ENCODE data around the gene ARHGAP24.
"Not testable (repeated sequence)": the region's sequence is repeated elsewhere in the genome, so short reads cannot be mapped to it uniquely, and the experiment has no call there.

Gene ARHGAP24

DNA sequence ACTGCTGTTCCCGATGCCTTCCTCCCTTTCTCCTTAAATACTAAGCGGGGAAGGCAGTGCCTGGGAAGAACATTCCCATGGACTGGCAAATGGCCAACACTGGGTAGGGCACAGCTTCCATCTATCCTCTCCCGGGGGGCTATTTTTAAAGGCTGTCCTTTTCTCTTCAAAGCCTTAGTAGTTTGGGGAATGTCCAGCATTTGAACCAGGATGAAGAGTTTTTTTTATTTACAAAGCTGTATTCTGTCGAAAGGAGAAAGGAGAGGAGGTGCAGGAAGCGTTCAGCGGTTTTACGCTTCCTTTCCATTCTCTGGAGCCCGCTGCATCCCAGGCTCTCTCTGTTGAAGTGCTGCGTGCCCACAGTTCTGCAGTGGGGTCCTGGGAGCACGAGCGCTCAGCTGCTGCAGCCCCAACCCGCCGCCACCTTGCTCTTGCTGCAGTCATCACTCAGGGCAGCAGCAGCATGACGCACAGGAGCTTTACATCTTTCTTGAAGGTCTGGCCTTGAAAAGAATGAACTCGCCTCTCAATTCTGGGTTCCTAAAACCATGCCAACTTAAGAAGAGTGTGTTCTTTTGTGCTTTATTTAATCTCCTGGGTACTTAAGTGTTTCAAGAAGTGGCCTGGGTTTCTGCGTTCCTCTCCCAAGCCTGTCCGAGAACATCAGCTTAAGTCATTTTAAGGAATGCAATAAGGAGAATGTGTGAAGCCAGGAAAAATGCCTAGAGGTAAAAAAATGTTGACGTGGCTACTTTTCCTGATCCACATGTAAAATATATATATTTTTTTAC, 457.7 kb downstream of the ARHGAP24 start:
- peak in 2 of 10 donors; percentile 75 to 78 for DNase-seq
- intact Hi-C loops (cut with DNase I) = no loop called here

GRCh38 chr4:85933291-85933640, 458.3 kb downstream of the ARHGAP24 start:
- intact Hi-C loops (cut with DNase I) = no loop called here
- DNase-seq = no peak

GRCh38 chr4:85937507-85937906, 462.6 kb downstream of the ARHGAP24 start:
- intact Hi-C loops (cut with DNase I) = no loop called here
- DNase-seq = no peak

DNA sequence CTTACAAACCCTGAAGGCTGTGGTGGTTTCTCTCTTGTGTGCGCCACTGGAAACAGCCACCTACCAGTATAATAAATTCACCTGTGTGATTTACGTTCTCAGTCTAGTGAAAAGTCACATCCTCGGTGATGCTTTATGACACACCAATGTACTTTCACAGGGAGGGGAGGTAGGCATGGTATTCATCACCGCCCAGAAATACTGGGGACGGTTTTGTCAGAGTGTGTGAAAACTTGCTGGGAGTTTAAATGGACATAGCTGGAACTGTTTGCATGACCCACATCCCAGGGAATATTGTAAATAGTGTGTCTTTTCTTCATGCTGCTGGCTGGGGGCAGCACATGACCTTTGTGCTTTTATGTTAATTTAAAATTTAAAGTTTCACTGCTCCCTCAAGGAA, 463.1 kb downstream of the ARHGAP24 start:
- no peak for DNase-seq
- intact Hi-C loops (cut with DNase I) = no loop called here

DNA sequence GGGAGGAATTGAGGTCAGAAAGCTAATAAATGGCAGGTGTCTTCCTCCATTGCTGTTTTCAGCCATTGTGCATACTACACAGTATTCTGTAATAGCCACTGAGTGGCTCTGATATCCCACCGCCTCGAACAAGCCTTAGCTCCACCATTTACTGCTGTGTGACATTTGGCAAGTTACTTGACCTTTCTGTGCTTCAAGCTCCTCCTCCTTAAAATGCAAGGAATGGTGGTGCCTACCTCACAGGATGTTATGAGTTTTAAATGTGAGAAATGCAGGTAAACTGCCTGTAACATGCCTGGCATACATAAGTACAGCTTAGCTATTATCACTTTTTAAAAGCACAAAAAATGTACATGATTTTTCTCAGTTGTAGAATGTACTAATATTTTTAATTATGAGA, 464.0 kb downstream of the ARHGAP24 start:
- intact Hi-C loops (cut with DNase I) = no loop called here

GRCh38 chr4:85939595-85939994, 464.6 kb downstream of the ARHGAP24 start:
- intact Hi-C loops (cut with DNase I) = no loop called here
- no peak for DNase-seq

More for the DNA sequence above, 464.0 kb downstream of the ARHGAP24 start:
- no peak for DNase-seq

GRCh38 chr4:85940151-85940550, 465.2 kb downstream of the ARHGAP24 start:
- intact Hi-C loops (cut with DNase I) = no loop called here
- DNase-seq = no peak

- intact Hi-C loops (cut with DNase I) = no loop called here
- no peak for DNase-seq
These were observed 467.2 kb downstream of the ARHGAP24 start for GRCh38 chr4:85942107-85942506.

DNA sequence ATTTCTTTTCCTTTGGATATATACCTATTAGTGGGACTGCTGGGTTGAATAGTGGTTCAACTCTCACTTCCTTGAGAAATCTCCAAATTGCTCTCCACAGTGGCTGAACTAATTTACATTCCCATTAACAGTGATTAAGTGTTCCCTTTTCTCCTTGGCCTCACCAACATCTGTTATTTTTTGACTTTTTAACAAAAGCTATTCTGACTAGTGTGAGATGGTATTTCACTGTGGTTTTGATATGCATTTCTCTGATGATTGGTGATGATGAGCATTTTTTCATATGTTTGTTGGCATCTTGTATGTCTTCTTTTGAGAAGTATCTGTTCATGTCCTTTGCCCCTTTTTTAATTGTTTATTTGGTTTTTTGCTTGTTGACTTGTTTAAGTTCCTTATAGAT, 471.9 kb downstream of the ARHGAP24 start:
- intact Hi-C loops (cut with DNase I) = no loop called here
- DNase-seq = no peak

- intact Hi-C loops (cut with DNase I) = no loop called here
- DNase-seq = no peak
These were observed 476.1 kb downstream of the ARHGAP24 start for GRCh38 chr4:85951099-85951498.

- intact Hi-C loops (cut with DNase I) = no loop called here
- no peak for DNase-seq
These were observed 477.6 kb downstream of the ARHGAP24 start for GRCh38 chr4:85952528-85952927.

- no peak for DNase-seq
- intact Hi-C loops (cut with DNase I) = no loop called here
These were observed 478.2 kb downstream of the ARHGAP24 start for GRCh38 chr4:85952972-85953650.

GRCh38 chr4:85953651-85954018, 478.7 kb downstream of the ARHGAP24 start:
- intact Hi-C loops (cut with DNase I) = no loop called here
- peak in 1 of 10 donors; percentile 37 for DNase-seq

DNA sequence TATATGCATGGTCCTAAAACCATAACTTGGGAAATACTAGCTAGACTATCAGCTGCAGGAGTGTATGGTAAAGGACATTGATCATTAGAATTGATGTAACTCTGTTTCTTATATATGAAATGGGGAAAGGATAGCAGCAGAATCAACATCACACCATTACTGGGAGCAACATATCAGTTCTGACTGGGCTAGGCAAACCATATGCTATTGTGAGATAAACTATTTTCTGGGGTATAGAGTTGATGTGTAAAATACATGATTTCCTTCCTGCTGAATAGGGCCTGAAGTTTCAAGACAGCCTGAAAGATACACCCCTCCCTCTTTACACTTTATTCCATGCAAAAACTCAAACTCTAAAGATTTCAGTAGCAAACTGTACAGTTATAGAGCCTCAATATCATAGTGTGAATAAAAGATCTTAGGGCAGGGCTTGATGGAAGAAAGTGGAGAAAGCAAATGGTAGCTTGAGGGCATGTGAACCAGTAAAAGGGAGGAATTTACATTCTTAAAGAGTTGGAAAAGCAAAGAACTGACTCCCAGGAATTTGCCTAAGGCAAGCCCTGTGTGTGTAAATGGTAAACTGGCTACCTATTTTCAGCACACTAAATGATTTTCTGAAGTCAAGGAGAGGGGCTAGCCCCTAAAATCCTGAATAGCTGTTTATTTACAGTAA, 480.8 kb downstream of the ARHGAP24 start:
- intact Hi-C loops (cut with DNase I) = no loop called here
- no peak for DNase-seq

GRCh38 chr4:85956293-85956945, 481.5 kb downstream of the ARHGAP24 start:
- intact Hi-C loops (cut with DNase I) = no loop called here
- DNase-seq = no peak

DNA sequence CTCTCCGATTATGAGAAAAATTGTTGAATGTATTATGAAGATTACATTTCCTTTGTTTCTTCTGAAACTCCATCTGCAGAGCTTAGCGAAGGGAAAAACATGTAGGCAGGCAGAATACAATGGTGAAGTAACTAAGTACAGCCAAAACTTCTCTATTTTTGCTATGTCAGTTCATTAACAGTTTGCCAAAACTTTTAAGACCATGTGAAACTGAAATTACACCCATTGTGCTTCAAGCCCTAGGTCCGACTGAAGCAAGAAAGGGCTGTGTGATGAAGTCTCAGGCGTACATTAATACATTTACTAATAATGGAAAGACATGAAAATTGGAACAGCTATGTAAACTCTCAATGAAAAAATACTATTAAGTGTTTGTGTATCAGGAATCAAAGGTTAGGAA, 486.9 kb downstream of the ARHGAP24 start:
- no peak for DNase-seq
- intact Hi-C loops (cut with DNase I) = loop anchor here (10.0 kb wide), 1 partner anchor 877 kb away; no protein-coding TSS in a partner anchor

- intact Hi-C loops (cut with DNase I) = loop anchor here (10.0 kb wide), 1 partner anchor 878 kb away; no protein-coding TSS in a partner anchor
- no peak for DNase-seq
These were observed 488.3 kb downstream of the ARHGAP24 start for GRCh38 chr4:85963231-85963630.

DNA sequence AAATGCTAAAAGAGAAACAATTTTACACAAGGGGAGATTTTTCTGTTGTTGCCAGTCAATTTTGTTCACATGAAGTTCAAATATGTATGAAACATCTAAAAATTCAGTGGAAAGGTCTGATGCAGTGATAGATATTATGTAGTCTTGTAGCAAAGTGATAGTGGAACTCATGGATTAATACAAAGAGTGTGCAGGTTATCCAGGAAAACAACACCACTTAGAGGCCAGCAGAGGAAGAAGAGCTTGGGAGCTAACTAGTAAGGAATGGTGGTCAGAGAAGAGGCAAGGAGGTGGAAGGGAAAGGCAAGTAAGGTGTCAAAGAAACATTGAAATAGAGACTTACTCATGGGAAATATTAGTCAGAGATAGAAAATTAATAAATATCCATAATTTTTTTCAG, 489.3 kb downstream of the ARHGAP24 start:
- intact Hi-C loops (cut with DNase I) = loop anchor here (10.0 kb wide), 1 partner anchor 879 kb away; no protein-coding TSS in a partner anchor

DNA sequence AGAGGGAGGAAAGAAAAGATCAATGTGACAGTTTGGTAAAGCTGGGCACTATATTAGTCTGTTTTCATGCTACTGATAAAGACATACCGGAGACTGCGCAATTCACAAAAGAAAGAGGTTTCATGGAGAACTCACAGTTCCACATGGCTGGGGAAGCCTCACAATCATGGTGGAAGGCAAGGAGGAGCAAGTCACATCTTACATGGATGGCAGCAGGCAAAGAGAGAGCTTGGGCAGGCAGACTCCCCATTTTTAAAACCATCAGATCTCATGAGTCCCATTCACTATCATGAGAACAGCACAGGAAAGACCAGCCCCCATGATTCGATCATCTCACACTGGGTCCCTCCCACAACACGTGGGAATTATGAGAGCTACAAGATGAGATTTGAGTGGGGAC, 490.1 kb downstream of the ARHGAP24 start:
- intact Hi-C loops (cut with DNase I) = loop anchor here (10.0 kb wide), 1 partner anchor 880 kb away; no protein-coding TSS in a partner anchor
- DNase-seq = not testable (repeated sequence)

More for the DNA sequence above, 489.3 kb downstream of the ARHGAP24 start:
- DNase-seq = no peak

DNA sequence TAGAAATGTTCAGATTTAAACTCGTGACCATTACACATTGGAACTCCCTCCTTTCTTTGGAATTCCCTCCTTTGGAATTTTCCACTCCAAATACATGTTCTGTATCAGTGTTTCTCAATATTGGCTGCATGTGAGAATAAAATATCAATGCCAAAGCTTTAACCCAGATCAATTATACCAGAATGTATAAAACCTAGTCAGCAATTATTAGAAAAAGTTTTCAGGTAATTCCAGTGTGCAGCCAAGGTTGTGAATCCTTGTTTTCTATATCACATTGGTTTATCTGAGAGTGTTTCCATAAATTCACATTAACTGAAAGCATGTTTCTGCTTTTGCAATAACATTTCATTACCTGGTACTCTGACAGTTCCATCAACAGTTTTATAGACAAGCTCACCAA, 490.6 kb downstream of the ARHGAP24 start:
- intact Hi-C loops (cut with DNase I) = loop anchor here (10.0 kb wide), 1 partner anchor 881 kb away; no protein-coding TSS in a partner anchor
- DNase-seq = no peak

DNA sequence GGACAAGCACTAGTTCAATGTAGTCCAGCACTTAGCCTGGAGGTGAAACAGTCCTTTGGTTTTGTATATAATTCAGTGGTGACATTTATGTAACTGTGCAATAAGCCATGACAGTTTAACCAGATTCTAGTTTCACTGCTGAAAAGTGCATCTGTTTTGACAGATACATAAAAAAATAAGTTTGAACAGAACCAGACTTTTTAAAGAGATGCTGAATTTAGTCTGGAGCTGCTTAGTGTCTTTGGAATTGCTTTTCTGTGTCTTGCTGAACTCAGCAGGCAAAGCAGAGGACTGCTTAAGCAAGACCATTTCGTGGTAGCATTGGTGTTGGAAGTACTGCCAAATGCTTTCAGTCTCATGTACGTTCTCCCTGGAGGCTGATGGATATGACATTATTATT, 491.4 kb downstream of the ARHGAP24 start:
- intact Hi-C loops (cut with DNase I) = loop anchor here (10.0 kb wide), 1 partner anchor 882 kb away; no protein-coding TSS in a partner anchor
- no peak for DNase-seq
